GM21717 (cell line): Measurements from ENCODE around the gene NUDT22.

Source experiments
- ATAC-seq: cut with Tn5 transposase; IDR thresholded peaks from one replicate; pipeline ENCODE4 v1.9.1; 2021; ENCODE audit warnings: mild to moderate bottlenecking, moderate library complexity; ENCODE audit not compliant: unreplicated experiment

NUDT22 gene

DNA sequence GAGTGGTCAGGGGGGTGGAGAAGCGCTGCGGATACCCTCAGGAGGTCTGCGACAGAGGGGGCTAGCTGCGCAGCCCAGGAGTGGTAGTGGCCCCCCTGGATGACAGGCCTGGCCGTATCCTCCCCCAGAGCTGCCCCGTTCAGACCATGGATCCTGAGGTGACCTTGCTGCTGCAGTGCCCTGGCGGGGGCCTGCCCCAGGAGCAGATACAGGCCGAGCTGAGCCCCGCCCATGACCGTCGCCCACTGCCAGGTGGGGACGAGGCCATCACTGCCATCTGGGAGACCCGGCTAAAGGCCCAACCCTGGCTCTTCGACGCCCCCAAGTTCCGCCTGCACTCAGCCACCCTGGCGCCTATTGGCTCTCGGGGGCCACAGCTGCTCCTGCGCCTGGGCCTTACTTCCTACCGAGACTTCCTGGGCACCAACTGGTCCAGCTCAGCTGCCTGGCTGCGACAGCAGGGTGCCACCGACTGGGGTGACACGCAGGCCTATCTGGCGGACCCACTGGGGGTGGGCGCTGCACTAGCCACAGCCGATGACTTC is 505 bp downstream of the NUDT22 start:
- ATAC-seq = no peak

DNA sequence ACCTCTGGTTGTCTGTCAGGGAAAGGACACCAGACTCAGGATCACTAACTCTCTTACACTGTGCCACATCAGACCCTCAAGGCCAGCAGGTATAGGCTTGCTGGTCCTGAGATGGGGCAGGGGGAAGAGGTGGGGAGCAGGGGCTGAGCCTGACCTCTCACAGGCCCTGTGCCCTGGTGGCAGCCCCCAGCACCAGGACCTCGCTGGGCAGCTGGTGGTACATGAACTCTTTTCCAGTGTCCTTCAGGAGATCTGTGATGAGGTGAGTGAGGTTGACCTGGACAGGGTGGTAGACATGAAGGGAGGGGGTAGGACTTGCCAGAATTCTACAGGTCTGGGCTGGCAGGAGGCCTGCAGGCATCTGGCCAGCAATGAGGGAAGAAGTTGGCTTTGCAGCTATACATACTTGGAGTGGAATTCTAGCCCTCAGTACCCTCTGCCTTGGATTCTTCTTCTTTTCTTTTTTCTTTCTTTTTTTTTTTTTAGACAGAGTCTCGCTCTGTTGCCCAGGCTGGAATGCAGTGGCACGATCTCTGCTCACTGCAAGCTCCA is 1.4 kb downstream of the NUDT22 start:
- no peak for ATAC-seq

DNA sequence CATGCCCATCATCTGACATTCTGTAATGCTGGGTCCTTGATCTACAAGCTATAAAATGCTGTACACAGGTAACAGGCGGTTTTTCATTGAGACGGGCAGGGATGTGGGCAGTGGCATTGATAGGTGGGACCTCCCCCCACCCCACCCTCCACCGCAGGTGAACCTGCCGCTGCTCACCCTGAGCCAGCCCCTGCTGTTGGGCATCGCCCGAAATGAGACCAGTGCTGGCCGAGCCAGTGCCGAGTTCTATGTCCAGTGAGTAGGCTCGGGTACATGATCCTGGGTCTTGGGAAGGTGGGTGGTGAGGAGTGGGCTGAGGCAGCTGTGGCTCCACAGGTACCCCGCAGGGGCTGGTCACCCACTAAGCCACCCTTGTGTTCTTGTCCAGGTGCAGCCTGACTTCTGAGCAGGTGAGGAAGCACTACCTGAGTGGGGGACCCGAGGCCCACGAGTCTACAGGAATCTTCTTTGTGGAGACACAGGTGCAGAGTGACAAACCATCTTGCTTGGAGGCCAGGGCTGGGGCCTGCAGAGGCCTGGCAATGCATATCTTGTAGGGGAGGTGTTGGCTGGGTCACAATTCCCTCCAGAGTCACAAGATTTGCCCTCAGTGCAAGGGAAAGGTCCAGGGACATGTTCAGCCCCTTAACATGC is 3.1 kb downstream of the NUDT22 start:
- no peak for ATAC-seq

DNA sequence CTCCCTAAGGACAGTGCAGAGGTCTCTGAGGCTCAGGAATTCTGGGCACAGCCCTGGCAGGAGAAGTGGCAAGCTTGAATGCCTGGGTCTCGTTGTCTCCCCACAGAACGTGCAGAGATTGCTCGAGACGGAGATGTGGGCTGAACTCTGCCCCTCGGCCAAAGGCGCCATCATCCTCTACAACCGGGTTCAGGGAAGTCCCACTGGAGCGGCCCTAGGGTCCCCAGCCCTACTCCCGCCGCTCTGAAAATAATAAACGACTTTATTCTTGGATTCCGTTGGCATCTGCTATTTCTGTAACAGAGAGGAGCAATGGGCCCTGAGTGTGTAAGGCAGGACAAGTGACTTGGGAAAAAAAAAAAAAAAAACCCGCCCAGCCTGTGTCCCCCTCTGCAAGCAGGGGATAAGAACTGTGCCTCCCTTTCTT is 3.7 kb downstream of the NUDT22 start:
- no peak for ATAC-seq

DNA sequence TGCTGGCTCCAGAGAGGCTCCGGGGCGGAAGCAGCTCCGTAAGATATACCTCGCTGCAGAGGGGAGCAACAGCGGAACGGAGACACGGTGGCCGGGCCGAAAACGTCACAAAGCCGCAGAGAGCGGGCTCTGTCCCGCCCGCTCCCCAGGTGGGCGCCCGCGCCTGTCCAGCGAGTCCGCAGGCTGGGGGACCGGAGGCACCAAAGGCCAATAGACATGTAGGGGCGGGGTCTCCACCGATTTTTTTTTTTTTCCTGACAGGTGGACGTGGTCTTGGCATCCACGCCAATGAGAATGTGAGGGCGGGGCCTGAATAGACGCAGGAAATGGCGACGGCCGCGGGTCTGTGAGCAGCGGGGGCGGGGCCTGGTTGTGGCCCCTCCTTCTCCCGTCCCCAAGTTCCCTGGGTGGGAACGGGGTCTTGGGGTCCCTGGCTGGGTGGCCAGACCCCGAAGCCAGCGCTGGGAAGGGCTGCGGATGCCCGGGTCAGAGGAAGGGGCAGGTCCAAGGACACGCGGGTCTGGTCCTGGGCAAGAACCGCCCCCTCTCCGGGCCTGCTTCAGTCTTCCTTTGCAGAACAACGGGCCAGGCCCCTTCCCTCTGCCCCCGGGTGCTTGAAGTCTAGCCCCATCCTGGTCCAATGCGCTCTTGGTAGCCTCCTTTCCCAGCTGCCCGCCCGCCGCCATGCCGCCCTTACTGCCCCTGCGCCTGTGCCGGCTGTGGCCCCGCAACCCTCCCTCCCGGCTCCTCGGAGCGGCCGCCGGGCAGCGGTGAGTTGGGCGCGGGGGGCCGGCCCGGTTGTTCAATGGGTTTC is 4.3 kb downstream of the NUDT22 start, which contains the start of gene DNAJC4:
Gene DNAJC4, plus strand, starts transcription at position 378 of the 814 bp plus-strand sequence. Its CDS starts 307 bp downstream, at position 685.
- peak; percentile 28 for ATAC-seq

DNA sequence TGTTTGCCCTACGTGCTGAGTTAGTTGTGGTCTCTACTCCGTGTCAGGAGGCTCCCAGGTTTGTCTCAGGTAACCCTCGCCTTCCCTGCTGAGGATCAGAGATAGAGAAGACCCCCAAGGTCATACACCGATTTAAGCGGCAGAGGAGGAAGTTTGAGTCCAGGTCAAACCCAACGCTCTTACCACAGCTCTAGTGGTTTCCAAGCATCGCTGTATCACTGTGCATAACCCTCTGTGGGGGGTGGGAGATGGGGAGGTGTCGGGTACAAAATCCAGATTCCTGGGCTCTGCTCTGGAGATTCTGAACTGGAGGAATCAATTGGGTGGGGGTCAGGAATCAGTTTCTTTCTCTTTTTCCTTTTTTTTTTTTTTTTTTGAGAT is 4.9 kb downstream of the NUDT22 start:
- no peak for ATAC-seq

DNA sequence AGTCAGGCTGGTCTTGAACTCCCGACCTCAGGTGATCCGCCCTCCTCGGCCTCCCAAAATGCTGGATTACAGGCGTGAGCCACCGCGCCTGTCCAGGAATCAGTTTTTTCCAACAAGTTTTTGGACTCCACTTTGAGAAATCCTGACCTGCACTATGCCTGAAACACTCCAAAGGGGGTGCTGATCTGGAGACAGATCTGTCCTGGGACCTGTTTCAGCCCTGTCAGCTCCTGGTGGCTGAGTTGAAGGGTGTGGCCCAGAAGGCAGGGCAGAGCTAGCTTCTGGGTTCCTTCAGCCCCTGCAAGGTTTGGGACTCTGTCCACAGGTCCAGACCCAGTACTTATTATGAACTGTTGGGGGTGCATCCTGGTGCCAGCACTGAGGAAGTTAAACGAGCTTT is 5.5 kb downstream of the NUDT22 start:
- ATAC-seq = no peak

DNA sequence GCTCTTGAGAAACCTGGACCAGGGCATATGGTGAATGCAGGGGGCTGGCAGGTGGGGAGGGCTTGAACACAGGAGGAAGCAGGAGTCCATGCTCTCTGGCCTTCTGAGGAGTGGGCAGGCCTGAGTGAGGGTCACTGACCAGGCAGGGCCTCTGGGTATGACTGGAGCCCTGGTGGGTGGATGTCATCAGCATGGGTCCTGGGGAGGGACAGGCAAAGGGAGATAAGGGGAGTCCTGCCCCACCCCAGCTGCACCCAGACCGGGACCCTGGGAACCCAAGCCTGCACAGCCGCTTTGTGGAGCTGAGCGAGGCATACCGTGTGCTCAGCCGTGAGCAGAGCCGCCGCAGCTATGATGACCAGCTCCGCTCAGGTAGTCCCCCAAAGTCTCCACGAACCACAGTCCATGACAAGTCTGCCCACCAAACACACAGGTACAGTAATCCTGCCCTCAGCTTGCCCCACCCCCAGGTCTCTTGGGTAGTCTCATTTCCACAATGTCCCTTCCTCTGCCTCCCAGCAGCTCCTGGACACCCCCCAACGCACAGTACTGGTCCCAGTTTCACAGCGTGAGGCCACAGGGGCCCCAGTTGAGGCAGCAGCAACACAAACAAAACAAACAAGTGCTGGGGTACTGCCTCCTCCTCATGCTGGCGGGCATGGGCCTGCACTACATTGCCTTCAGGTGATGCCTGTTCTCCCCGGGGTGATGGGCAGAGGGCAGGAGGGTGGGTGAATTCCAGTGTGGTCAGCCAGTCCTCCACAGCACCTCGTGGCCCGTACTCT is 6.3 kb downstream of the NUDT22 start:
- no peak for ATAC-seq

DNA sequence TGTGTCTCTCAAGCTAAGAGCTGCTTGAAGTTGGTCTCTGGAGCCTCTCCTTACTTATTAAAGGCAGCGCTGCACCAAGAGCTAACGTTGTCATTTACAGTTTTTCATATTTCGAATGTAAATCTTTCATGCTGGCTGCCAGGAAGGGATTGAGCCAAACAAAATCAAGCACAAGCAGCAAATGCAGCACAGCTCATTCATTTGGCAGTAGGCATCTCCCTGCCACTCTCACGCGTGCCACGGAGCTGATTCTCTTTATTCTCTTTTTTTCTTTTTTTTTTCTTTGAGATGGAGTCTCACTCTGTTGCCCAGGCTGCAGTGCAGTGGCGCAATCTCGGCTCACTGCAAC is 6.9 kb downstream of the NUDT22 start:
- no peak for ATAC-seq

DNA sequence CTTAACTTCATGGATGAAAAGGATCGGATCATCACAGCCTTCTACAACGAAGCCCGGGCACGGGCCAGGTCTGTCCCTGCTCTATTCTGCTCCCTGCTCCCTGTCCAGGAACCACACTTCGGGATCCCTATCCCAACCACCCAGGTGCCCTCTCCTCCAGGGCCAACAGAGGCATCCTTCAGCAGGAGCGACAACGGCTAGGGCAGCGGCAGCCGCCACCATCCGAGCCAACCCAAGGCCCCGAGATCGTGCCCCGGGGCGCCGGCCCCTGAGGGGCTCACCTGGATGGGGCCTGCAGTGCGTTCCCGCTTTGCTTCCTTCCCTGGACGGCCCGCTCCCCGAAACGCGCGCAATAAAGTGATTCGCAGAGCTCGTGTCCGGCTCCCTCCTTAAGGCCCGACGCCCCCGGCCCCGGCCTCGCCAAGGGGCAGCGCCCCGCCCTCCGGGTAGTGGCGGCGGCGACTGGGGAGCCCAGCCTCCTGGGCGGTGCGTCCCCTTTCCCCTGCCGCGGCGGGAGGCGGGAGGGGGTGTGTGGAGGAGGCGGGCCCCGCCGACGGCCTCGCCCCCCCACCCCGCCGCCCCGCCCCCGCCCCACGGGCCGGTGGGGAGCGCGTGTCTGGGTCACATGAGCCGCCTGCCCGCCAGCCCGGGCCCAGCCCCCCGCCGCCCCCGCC is 8.0 kb downstream of the NUDT22 start, which contains the start of gene VEGFB:
Gene VEGFB, plus strand, starts transcription at position 672 of the 674 bp plus-strand sequence. CDS start 250 bp downstream, outside the sequence.
- no peak for ATAC-seq

DNA sequence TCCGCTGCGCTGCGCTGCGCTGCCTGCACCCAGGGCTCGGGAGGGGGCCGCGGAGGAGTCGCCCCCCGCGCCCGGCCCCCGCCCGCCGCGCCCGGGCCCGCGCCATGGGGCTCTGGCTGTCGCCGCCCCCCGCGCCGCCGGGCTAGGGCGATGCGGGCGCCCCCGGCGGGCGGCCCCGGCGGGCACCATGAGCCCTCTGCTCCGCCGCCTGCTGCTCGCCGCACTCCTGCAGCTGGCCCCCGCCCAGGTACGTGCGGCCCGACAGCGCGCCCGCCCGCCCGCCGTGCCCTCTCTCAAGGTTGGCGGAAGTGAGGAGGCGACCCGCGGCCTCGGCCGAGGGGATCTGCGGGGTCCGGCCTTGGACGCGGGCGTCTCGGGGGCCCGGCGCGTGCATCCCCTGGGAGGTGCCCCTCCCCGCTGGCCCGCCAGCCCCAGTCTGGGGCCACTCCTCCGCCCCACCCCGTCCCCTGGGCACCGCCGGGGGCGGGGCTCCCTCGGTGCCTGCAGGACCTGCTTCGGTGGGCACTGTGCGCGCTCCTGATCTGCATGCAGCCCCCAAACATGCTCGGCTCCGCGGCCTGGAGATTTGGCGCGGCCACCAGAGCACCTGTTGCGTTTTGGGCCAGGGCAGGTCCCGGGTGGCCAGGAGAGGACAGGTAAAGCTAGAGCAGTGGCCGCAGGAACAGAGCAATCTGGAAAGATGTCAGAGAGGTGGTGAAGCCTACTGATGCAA is 8.7 kb downstream of the NUDT22 start:
- ATAC-seq = no peak

DNA sequence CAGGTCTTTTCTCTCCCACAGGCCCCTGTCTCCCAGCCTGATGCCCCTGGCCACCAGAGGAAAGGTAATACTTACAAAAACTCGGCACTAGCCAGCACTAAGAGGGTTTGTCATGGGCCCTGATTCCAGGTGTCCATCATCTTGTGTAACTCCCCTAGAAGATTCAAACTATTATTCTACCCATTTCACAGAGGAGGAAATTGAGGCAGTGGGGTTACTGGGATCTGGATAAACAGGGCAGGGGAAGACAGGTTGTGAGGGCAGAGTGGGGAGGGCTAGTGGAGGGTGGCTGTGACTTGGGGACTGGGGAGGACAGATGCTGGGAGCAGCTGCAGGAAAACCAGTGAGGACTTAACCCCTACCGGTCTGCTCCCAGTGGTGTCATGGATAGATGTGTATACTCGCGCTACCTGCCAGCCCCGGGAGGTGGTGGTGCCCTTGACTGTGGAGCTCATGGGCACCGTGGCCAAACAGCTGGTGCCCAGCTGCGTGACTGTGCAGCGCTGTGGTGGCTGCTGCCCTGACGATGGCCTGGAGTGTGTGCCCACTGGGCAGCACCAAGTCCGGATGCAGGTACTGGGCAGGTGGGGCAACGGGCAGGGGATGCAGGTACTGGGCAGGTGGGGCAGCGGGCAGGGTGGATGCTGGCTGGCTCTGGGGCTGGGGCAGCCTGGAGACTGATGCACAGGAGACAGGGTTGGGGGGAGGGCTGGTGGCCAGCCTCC is 9.5 kb downstream of the NUDT22 start:
- no peak for ATAC-seq

DNA sequence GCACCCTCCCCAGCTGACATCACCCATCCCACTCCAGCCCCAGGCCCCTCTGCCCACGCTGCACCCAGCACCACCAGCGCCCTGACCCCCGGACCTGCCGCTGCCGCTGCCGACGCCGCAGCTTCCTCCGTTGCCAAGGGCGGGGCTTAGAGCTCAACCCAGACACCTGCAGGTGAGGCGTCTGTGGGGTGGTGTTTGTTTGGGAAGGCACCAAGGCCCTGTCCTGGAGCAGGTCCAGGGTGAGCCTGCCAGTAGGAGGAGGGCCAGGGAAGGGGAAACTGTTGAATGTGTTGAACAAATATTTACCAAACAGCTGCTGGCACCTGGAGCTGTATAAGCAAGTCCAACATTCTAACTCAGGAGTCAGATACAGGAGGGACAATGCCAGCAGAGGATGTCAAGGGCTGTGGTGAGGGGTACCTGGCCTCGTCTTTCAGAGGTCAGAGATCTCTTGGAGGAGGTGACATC is 11.4 kb downstream of the NUDT22 start:
- no peak for ATAC-seq

DNA sequence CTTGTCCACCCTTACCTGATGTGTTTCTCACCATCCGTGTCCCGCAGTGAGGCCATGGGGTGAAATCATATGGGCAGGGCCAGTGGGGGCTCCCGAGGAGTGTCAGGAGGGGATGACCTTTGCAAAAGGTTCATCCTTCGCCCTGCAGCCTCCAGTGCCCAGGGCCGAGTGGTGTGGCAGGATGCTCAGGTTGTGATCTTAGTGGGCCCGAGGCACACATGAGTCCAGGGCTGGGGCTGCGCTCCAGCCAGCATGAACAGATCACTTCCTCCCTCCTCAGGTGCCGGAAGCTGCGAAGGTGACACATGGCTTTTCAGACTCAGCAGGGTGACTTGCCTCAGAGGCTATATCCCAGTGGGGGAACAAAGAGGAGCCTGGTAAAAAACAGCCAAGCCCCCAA is 12.0 kb downstream of the NUDT22 start:
- ATAC-seq = no peak

DNA sequence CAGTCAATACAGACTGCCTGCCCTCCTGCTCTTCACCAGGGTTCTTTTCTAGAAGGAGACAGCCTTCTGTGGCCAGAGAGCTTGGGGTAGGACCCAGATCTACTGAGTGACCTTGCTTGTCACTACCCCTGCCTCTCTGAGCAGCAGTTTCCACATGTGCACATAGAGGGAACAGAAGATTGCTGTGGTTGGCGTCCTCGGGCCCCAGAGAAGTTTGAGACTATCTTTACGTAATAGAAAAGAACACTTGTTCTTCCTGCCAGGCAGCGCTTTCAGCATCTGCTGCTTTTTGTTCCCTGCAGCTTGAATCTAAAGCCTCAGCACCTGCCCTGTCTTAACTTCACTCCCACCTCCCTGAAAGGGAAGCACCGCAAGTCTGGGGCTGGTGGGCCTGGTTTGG is 12.9 kb downstream of the NUDT22 start:
- no peak for ATAC-seq

DNA sequence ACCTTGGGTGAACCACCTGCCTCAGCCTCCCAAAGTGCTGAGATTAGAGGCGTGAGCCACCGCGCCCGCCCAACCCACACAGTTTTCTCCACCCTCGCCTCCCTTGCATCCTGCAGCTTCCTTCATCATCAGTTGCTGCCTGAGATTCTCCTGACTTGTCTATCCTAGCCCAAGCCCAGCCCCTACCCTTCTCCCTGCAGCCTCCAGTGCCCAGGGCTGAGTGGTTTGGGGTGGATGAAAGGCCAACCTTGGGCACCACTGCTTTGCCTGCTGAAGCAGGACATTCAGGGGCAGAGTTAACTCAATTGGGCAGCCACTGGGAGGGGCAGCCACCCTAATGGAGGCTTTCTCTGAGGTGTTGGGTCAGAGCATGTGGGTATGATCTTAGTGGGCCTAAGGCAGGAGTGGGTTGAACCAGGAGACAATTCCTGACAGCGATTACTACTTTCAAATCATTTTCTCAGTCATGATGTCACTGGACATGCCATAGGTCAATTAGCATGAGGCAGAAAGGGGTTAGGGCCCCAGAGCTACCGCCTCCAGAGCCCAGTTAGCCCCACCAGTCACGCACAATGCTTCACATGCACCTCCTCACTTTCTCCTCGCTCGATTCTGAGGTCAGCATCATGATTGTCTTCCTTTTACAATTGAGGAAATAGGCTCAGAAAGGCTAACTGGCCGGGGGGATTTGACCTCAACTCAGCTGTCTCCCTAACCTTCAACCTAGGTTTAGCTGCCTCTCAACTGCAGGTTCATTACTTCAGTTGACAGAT is 13.8 kb downstream of the NUDT22 start:
- ATAC-seq = no peak

DNA sequence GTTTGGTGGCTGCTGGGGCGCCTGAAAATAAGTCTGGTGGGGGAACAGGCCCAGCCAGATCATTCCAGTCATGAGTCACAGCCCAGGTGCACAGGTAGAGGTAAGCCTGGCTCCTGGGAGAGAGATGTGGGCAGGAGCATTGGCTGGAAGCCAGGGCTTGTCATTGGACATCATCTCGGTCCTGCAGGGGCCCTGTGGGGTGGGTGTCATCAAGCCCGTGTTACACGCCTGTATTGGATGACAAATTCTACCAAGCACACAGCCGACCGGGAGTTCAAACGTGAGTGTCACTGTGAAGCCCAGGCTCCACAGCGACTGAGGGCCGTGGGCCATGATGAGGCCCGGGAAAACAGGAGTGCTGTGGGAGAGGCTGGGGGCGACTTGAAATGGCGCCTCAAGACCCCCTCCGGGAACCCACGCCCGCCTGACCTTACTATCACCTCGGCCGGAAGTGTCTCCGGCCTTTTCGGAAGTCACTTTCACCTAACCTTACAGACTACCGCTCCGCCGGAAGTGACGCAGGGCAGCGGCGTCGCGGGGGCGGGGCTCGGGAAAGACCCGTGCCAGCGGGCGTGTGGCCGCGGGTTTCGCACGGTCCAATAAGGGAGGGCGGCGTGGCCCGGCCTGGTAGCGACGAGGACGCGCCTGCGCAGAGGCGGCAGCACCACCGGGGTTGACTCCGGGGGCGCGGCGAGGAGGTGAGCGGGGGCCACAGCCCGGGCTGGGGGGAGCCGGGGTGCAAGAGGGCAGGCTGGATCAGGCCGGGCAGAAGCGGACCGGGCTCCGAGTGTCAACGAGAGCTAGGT is 14.6 kb downstream of the NUDT22 start, which contains the start of gene FKBP2:
Gene FKBP2, plus strand, starts transcription at position 661 of the 806 bp plus-strand sequence. CDS start 1,293 bp downstream, outside the sequence.
- ATAC-seq = peak; percentile 33

DNA sequence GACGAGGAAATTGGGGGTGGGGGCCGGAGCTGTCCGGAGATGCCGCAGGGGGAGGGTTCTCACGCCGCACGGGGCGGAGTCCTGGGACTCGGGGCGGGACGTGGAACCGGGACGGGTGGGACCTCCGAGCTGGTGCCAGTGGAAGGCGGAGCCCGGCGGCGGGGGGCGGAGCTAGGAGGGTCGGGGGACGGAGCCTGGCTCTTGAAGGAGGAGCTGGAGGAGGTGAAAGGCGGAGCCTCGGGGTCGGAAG is 15.1 kb downstream of the NUDT22 start:
- ATAC-seq = peak; percentile 49
